ENCODE data around the gene PDGFB.

PDGFB gene

GRCh38 chr22:39176143-39176713 lies 68.6 kb downstream of the PDGFB start:
- no peak for DNase-seq (ENCODE audit: low read depth)
- no peak for TF ChIP-seq CTCF (IDR thresholded peaks at IDR 0.05; ENCODE audit: control insufficient read depth, insufficient read depth, low read depth, low read length, missing control alignments)
- H3K4me3 ChIP-seq (ENCODE audit: control insufficient read depth, low read depth, low read length) = no peak overlapping the region

- no peak overlapping the region for H3K4me3 ChIP-seq (ENCODE audit: control insufficient read depth, low read depth, low read length)
- DNase-seq (ENCODE audit: low read depth) = no peak
- no peak for TF ChIP-seq CTCF (IDR thresholded peaks at IDR 0.05; ENCODE audit: control insufficient read depth, insufficient read depth, low read depth, low read length, missing control alignments)
Observed at GRCh38 chr22:39175353-39176142, 69.2 kb downstream of the PDGFB start.

- TF ChIP-seq CTCF (IDR thresholded peaks at IDR 0.05; ENCODE audit: control insufficient read depth, insufficient read depth, low read depth, low read length, missing control alignments) = no peak
- DNase-seq (ENCODE audit: low read depth) = no peak
- H3K4me3 ChIP-seq (ENCODE audit: control insufficient read depth, low read depth, low read length) = no peak overlapping the region
Observed at GRCh38 chr22:39174498-39175352, 70.1 kb downstream of the PDGFB start.

- no peak for TF ChIP-seq CTCF (IDR thresholded peaks at IDR 0.05; ENCODE audit: control insufficient read depth, insufficient read depth, low read depth, low read length, missing control alignments)
- no peak overlapping the region for H3K4me3 ChIP-seq (ENCODE audit: control insufficient read depth, low read depth, low read length)
- no peak for DNase-seq (ENCODE audit: low read depth)
Observed at GRCh38 chr22:39173787-39174497, 70.8 kb downstream of the PDGFB start.

Measured in AG09309 (cell line).